ENCODE measurements around the gene NOP53. TPM values are rescaled to one million over a fixed set of nuclear protein-coding genes. Genes with fewer than 3 reads are reported as not detected.
"Not testable (repeated sequence)": the region's sequence is repeated elsewhere in the genome, so short reads cannot be mapped to it uniquely, and the experiment has no call there.

Gene NOP53
- total RNA-seq, 1 donor from 2014 or later: 285 TPM

- H3K9me3 Mint-ChIP-seq: no peaks in the 10 kb centered on the region
- H3K27ac Mint-ChIP-seq (ENCODE audit: unreplicated experiment): no peak overlapping the region
- H3K36me3 Mint-ChIP-seq (ENCODE audit: low read depth): no peaks in the 10 kb centered on the region
- H3K4me3 Mint-ChIP-seq: no peak overlapping the region
- DNase-seq (ENCODE audit: low read depth, low spot score): no peak
- peaks cover 35% of the 10 kb centered on the region for H3K27me3 Mint-ChIP-seq (ENCODE audit: low read depth)
- no peak for TF ChIP-seq CTCF (conservative IDR thresholded peaks at IDR 0.05)
- peaks cover 10% of the 10 kb centered on the region for H3K4me1 Mint-ChIP-seq
These were observed 19.5 kb upstream of the NOP53 start for GRCh38 chr19:47725759-47726401.

- Mint-ChIP-seq H3K27ac (ENCODE audit: unreplicated experiment) (peak overlapping the region; percentile 3), H3K4me3 (no peak overlapping the region), H3K36me3 (ENCODE audit: low read depth) (no peaks in the 10 kb centered on the region), H3K9me3 (no peaks in the 10 kb centered on the region), H3K27me3 (ENCODE audit: low read depth) (peaks cover 37% of the 10 kb centered on the region), H3K4me1 (peaks cover 10% of the 10 kb centered on the region)
- TF ChIP-seq CTCF (conservative IDR thresholded peaks at IDR 0.05): no peak
- no peak for DNase-seq (ENCODE audit: low read depth, low spot score)
These were observed 18.9 kb upstream of the NOP53 start for GRCh38 chr19:47726467-47726866.

GRCh38 chr19:47728295-47728694 is 17.1 kb upstream of the NOP53 start:
- H3K9me3 Mint-ChIP-seq; H3K4me1 Mint-ChIP-seq; H3K27ac Mint-ChIP-seq (ENCODE audit: unreplicated experiment); H3K36me3 Mint-ChIP-seq (ENCODE audit: low read depth); DNase-seq (ENCODE audit: low read depth, low spot score); H3K4me3 Mint-ChIP-seq: not testable (repeated sequence)
- H3K27me3 Mint-ChIP-seq (ENCODE audit: low read depth): peaks cover 39% of the 10 kb centered on the region

GRCh38 chr19:47729468-47729798 is 15.9 kb upstream of the NOP53 start:
- H3K9me3 Mint-ChIP-seq: no peaks in the 10 kb centered on the region
- DNase-seq (ENCODE audit: low read depth, low spot score): no peak
- peaks cover 46% of the 10 kb centered on the region for H3K27me3 Mint-ChIP-seq (ENCODE audit: low read depth)
- no peak overlapping the region for H3K27ac Mint-ChIP-seq (ENCODE audit: unreplicated experiment)
- H3K4me1 Mint-ChIP-seq: peaks cover 10% of the 10 kb centered on the region
- no peak overlapping the region for H3K4me3 Mint-ChIP-seq
- no peaks in the 10 kb centered on the region for H3K36me3 Mint-ChIP-seq (ENCODE audit: low read depth)
- TF ChIP-seq CTCF (conservative IDR thresholded peaks at IDR 0.05): no peak

GRCh38 chr19:47729799-47730520 is 15.4 kb upstream of the NOP53 start:
- peak; percentile 36 for DNase-seq (ENCODE audit: low read depth, low spot score)
- peaks cover 46% of the 10 kb centered on the region for H3K27me3 Mint-ChIP-seq (ENCODE audit: low read depth)
- no peak overlapping the region for H3K27ac Mint-ChIP-seq (ENCODE audit: unreplicated experiment)
- H3K36me3 Mint-ChIP-seq (ENCODE audit: low read depth): no peaks in the 10 kb centered on the region
- H3K9me3 Mint-ChIP-seq: no peaks in the 10 kb centered on the region
- H3K4me1 Mint-ChIP-seq: peaks cover 10% of the 10 kb centered on the region
- H3K4me3 Mint-ChIP-seq: no peak overlapping the region
- TF ChIP-seq CTCF (conservative IDR thresholded peaks at IDR 0.05): no peak

GRCh38 chr19:47730521-47730889 is 14.8 kb upstream of the NOP53 start:
- Mint-ChIP-seq H3K4me1 (peaks cover 10% of the 10 kb centered on the region), H3K4me3 (no peak overlapping the region), H3K27ac (ENCODE audit: unreplicated experiment) (no peak overlapping the region), H3K27me3 (ENCODE audit: low read depth) (peaks cover 46% of the 10 kb centered on the region), H3K36me3 (ENCODE audit: low read depth) (no peaks in the 10 kb centered on the region), H3K9me3 (no peaks in the 10 kb centered on the region)
- no peak for DNase-seq (ENCODE audit: low read depth, low spot score)
- TF ChIP-seq CTCF (conservative IDR thresholded peaks at IDR 0.05): no peak

Measured in neural crest cell (in vitro differentiated cells).